ELR (cell line): ENCODE measurements around the gene CCDC92B.

ENCODE experiments used
- DNase-seq: peaks from one replicate; pipeline ENCODE4 v3.0.0-alpha.2; 2015; ENCODE audit warnings: low read depth

The CCDC92B gene

DNA sequence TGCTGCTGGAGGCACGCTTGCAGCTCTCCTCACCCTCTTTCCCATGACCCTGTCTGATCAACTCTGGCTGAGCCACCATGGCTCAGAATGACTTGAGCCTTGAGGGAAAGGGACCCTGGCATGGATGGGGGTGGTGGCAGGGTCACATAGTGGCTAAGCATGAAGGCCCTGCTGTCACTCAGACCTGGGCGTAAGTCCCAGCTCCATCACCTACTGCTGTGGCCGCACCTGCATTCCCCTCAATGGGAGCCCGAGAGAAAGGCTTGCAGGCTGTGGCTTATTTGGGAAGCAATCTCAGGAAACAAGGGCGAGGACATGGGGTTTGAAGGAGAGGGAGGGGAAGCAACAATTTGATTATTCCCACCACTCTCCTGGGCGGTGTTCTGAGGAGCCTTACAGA, 29.0 kb upstream of the CCDC92B start:
- no peak for DNase-seq

DNA sequence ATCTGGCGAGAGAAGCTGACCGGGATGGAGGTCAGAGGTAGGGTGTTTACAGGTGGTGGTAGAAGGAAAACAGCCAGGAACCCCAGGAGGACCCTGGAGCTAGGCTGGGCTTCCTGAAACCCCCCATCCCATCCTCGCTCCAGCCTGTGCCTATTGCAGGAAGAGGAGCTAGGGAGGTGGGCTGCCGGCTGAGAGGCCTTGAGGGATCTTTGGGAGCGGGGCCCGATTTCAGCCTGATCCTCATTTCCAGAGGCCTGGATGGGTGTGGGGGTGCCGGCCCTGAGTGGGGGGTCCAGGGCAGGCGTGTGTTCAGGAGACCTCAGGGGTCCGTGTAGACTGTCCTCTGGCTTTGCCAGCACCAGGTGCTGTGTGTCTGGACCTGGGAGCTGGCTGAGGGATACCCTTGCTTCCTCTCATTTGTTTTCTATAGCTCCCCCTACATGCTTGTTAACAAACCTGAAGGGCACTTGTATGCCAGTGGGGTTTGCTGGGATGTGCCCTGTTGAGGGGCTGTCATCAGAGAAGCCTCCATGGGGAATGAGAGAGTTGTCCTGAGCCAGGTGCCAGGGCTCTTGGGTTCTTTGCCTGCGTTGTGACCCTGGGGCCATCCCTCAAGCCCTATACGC, 27.9 kb upstream of the CCDC92B start:
- DNase-seq: no peak

DNA sequence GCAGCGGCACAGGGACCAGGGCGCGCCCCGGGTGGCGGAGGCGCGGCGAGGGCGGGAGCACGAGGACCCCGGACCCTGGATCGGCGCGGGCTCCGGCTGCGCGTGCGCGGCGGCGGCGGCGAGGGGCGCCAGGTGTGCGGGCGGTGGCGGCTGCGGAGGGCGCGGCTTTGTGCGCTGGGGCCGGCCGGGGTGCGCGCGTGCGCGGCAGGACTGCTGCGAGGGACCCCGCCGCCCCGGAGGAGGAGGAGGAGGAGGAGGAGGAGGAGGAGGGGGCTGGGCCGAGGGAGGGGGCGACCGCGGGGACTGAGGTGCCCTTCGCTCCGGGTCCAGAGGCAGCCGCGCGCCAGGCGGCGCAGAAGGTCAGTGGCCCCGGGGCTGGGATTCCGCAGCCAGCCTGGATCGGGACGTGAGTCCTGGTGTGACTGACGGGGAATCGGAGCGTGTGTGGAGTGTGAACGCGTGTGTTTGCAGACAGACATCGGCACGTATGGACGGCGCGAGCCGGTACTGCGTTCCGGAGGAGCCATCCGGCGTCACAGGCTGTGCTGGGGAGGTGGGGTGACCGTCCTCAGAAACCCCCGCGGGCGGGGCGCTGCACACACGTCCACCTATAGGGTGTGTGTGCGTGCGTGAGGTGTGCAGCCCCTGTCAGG, 27.3 kb upstream of the CCDC92B start:
- no peak for DNase-seq

DNA sequence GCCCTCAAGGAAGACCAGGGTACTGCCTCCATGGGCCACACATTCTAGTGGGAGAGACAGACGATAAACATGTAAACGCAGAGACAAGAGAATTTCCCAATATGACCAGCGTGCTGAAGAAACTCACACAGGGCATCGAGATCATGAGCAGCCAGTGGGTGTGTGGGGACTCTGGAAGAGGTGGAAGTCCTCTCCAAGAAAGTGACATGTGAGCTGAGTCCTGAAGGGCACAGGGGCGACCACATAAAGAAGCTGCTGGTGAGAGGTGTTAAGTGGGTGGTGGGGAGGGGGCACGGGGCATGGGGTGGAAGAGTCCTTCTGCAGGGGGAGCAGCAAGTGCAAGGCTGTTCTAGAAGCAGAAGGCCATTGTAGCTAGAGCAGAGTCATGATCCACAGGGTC, 25.8 kb upstream of the CCDC92B start:
- no peak for DNase-seq

DNA sequence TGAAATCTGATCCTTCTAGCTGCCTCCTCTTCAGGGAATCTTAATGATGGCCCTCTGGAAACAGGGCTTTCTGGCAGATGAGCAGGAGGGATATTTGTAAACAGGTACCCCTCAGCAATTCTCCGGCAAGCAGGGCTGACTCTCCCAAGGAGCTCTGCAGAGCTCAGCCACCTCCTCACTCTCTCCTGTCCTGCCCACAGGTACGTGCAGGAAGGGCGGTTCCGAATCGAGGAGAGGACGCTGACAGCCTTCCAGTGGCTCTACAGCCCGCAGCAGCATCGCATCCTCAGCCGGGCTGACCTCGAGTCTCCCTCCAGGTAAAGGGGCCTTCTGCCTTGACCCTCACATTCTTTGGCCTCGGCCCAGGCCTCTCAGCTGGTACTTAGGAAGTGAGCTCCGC, 20.7 kb upstream of the CCDC92B start:
- DNase-seq: no peak

DNA sequence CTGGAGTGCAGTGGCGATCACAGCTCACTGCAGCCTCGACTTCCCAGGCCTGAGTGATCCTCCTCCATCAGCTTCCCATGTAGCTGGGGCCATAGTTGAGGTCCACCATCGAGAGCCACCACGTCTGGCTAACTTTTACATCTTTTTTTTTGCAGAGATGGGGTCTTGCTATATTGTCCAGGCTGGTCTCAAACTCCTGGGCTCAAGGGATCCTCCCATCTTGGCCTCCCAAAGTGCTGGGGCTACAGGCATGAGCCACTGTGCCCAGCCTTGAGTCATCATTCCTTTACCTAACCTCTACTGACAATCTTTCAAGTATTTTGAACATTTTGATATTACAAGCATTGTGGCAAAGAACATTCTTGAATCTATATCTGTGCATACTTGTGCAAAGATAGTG, 9.4 kb upstream of the CCDC92B start:
- no peak for DNase-seq

DNA sequence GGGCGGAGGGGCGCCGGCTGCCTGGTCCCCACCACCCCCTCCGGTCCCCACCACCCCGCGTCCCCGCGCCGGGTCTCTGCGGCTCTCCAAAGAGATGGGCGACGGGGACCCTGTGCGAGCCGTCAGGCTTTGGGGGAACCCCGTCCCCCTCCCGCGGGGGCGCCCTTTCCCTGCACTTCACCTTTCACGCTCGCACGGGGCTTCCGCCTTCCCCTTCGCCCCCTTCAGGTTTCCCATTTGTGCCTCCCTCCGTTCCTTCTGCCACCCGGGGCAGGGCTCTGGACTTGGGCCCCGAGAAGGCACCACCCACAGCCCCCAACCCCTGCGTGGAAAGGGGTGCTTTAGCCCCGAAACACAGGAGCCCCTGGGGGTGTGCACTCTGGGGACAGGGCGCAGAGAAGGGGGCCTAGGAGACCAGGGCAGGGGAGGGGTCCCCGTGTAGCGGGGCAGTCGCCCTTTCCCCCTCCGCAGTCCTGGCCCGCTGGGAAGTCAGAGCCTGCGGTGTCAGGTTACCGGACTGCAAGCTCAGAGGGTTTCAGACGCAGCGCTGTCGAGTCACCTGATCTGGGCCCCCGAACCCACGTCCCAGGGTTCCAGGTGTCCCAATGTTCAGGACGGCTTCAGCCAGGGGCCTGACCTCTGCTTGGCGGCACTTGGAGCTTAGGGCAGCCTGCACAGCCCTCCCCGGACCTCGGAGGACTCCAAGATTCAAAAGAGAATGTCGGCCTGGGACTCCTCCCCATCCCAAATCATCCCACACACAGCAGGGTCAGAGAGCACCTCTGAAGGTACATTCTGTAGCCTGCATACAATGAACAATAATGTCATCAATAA, 6.7 kb upstream of the CCDC92B start:
- no peak for DNase-seq

DNA sequence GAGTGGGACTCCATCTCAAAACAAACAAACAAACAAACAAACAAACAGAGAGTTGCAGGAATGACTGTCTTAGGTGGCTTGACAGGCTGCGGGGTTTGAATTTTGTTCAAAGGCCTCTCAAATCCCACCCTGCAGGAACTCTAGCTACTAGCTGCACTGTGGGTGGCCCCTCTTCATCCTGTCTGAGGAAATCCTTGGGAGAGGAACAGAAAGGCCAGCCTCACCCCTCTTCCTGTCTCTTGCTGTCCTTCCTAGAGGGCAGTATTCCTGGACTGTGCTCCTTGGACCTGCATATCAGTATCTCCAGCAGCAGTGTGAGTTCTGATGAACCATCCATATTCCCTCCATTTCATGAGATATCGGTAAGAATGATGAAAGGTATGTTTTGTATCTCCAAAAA, 2.0 kb upstream of the CCDC92B start:
- DNase-seq: no peak

DNA sequence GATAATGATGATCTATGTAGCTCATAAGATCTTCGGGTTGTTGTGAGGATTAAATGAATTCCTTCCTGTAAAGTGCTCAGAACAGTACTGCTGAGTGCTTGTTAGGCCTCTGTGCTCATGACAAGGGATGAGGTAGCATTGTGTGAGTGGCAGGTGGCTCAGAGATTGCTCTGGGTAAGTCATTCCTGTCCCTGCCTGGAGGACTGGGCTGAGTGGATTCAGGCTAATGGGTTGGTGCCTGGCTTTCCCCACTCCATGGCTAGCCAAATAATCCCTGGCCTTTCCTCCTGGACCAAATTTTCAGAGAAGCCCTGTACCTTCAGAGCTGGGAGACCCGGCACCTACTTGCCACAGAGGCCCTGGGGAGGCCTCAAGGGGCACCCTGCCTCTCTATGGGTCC, 1.3 kb upstream of the CCDC92B start:
- DNase-seq: no peak

DNA sequence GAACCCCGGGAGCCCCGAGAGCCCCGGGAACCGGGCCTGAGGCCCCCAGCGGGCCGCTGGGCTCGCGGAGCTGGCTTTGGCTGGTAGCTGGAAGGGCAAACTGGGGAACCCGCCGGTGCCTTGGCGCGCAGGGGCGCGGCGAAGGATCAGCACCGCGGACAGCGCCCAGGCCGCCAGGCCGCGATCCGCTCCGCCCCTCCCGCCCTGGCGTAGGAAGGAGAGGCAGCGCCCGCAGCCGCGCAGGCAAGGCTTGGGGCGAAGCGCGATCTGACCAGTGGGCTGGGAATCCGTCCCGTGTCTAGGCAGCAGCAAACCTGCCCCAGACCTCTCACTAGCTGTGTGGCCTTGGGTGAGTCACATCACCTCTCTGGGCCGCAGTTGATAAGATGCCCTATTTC, 331 bp upstream of the CCDC92B start:
- peak; percentile 70 for DNase-seq

DNA sequence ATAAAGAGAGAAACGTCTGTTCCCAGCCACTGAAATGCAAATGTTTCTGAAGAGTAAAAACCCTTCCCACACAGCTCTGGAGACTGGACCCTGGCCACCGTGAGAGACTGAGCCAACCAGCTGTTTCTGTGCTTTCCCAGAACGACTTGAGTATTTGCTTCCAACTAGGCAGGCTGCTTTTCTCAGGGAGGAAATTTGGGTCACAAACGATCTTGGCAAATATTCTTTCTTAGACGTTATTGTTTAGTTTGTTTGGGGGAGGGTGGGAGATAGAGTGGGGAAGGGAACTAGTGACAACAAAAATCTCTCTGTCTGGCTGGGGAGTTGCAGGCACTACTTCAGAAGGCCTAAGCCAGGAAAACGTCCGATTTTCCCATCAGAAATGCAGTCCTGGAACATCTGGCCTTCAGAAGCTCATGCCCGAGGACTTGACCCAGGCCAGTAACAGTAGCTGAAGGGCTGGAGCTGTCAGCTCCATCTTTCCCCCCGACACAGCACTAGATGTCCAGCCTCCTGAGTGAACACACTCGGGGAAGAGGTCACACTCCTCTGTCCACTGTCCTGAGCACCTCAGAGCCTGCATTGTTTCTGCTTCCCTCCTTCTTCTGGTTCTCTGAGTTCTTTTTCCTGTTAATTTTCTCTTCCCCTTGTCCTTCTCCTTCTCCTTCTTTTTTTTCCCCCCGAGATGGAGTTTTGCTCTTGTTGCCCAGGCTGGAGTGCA, 4.0 kb downstream of the CCDC92B start:
- DNase-seq: no peak

DNA sequence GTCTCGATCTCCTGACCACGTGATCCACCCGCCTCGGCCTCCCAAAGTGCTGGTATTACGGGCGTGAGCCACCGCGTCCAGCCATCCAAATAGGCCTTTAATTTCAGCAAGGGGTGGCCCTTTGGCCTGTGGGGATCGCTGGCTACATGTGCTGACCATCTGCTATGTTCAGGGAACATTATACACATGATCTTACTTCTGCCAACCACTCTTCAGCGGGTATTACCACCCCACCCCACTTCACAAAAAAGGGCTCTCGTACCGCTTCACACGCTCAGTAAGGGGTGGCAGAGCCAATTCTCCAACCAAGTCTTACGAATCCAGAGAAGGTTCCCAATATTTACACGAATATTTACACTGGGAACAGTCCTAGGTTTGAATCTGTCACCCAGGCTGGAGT, 11.8 kb downstream of the CCDC92B start:
- no peak for DNase-seq

DNA sequence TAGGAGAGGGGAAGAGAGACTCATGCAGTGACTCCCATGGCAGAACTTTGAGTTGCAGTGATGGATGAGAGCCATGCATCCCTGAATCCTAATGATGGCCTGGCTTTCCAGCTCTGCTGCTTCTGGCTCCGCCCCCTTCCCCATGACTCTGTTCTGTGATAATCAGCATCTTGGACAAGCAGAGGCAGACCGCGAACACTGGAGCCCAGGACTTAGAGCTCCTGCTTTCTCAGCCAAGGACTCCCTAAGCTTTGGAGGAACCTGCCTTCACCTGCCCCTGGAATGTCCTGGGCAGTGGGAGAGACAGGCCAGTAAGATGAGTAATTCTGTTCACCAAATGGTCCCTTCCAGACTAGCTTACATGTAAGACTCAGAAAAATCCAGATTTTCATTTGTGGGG, 12.5 kb downstream of the CCDC92B start:
- DNase-seq: no peak

DNA sequence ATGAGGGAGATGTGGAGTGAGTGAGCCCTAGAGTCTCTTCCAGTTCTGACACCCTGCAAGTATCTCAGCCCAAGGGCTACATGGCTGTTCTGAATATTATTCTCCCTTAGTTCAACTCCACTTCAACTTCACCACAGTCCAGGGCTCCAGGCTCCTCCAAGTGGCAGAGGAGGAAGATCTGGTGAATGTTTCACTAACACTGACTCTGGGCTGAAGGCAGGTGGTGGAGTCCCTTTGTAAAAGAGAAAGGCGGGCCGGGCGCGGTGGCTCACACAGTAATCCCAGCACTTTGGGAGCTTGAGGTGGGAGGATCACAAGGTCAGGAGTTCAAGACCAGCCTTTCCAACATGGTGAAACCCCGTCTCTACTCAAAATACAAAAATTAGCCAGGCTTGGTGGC, 13.6 kb downstream of the CCDC92B start:
- no peak for DNase-seq

DNA sequence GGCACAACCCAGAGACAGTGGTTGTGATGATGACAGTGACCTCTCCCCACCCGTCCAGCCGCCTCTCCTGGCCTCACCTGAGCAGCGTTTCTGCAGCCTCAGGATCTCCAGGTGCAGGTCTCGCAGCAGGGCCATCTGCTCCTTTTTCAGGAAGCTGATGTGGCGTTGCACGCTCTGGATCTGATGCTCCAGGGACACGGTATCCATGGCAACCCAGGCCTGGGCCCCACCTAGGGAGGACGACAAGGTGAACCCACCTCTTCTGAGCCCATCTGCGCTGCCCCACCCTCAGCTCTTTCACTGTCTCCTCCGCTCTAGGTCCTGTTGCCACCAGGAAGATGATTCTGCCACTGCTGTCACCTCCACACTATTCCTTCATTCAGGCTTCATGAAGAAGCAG, 14.5 kb downstream of the CCDC92B start:
- DNase-seq: no peak

DNA sequence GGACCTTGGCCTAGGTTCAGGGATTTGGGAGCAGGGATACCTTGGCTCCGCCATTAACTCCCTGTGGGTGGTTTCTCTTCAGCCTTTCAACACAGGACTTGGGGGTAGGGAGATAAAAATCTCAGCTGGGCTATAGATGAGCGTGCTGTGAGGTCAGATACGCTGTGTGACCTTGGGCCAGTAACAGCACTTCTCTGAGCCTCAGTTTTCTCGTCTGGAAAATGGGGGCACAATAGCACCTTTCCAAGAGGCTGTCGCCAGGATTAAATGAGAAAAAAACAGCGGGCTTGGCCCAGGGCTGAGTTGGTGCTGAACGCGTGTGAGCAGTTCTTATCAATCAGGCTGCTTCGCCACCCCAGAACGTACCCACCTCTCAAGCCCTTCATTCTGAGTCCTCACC, 17.6 kb downstream of the CCDC92B start:
- no peak for DNase-seq

DNA sequence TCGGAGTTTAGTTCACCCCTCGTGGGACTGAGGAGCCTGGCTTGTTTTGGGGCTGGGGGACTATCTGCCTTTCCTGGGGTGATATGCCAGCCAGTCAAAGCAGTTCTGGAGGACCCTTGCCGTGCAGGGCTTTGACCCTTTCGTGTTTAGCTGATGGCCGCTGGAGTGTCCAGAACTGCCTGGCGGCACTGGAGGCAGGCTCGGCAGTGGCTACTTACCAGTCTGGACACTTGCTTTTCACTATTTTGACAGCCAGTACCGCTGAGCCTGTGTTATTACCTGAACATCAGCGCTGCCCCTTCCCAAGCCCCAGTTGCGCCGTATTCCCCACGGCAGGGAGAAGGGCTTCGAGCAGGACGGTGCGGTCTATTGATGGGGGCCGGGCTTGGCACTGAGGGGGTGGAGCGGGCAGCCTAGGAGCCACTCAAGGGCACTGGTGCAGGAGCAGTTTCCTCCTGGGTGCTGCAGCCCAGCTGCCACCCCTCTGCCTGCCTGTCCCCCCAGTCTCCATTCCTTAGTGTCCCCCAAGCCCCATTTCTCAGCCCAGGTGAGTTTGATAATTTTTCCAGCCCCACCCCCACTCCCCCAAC, 18.6 kb downstream of the CCDC92B start:
- no peak for DNase-seq

DNA sequence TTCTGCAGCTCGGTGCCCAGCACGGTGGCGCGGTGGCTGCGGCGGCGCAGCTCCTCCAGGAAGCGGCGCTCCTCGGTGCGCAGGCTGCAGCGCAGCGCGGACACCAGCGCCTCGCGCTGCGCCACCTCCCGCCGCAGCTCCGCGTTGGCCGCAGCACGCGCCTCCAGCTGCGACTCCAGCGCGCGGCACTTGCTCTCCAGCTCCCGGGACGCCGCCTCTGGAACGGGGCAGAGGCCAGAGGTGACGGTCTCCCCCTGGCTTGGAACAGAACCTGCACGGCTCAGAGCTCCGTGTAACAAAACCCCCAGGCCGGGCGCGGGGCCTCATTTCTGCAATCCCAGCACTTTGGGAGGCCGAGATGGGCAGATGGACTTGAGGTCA, 24.7 kb downstream of the CCDC92B start:
- DNase-seq: peak; percentile 20

DNA sequence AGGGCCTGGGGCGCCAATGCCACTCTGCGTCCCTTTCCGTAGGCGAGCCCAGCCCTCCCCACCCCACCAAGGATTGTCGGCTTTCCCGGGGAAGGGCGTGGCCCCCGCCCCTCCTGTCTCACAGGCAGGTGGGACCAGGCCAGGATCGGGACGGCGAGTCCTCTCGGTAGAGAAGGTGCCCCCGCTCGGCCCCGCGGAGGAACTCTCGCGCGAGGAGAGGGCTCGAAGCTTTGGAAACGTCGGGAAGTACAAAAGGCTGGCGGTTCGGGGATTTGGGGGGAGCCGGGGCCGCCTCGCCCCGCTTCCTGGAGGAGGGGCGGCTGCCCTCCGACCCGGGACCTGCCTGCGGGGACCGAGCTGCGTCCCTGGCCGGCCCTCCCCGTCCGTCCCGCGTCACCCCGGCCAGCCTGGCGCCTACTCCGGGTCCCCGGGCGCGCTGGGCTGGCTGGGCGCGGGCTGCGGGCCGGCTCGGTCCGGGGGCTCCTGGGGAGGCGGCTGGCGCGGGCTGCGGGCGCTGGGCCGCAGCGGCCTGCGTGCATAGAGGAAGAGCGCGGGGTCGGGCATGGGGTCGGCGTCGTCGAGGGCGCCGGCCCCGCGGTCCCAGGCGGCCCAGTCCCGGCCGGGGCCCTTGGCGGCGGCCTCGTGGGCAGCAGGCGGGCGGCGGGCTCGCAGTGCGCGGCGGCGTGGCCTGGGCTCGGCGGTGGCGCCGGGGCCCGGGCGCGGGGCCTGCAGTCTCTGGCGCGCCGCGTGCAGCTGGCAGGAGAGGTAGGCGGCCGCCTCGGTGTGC, 25.3 kb downstream of the CCDC92B start:
- no peak for DNase-seq

DNA sequence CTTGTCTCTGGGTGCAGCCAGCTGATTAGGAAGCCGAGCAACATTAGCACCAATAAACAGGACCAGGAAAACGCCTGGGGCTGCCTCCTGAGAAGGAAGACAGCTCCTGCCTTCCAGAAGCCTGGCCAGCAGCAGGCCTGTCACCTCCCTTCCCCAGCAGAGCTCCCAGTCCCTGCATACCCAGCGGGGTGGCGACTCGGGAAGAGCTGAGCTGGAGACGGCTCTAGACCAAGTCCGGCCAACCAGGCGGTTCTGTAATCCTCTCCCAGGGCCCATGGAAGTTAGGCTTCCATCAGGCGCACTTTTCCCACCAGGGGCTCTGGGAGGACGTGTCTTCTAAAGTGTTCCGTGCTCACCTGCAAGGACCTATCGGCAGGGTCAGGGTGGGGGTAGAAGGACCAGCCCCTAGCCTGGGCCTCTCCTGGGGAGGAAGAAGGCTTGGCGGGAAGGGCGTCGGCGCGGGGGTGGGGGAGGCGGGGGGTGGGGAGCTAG, 25.9 kb downstream of the CCDC92B start:
- no peak for DNase-seq

DNA sequence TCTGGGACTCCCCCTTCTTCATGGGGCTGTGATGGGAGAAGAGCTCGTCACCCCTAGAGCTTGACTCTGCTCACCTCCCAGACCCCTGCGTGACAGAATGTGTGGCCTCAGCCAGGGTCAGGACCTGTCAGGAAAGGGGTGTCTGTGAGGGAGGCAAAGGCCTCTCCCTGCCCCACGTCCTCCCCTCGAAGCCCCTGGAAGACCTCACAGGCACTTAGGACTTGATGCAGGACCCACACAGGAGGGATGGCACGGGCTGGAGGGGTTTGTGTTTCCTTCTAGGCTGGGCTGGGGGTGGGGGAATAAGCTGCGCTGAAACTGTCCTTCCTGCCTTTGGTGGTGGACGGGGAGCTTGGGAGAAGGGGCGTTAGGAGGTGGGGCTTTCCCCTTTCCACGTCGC, 26.8 kb downstream of the CCDC92B start:
- DNase-seq: no peak
